D721Med (cell line): ENCODE results near the gene SAP30L.
A peak's percentile ranks its signal among the peaks of the same experiment; 100 is the strongest.

Experiments
- DNase-seq: peaks from one replicate; pipeline ENCODE4 v3.0.0; 2011; ENCODE audit warnings: low spot score; ENCODE audit not compliant: insufficient read length
- FAIRE-seq: peaks from 2 replicates; lab custom pipeline; 2011; peaks lifted over from hg19 to GRCh38; lab: Jason Lieb, UNC
- TF ChIP-seq, protein P1 (sequence below): IDR thresholded peaks from 2 replicates; pipeline ENCODE4 v1.5.1; 2012; ENCODE audit warnings: mild to moderate bottlenecking, control low read depth; ENCODE audit not compliant: insufficient read depth; ENCODE audit errors: missing control alignments

The SAP30L gene, protein sequence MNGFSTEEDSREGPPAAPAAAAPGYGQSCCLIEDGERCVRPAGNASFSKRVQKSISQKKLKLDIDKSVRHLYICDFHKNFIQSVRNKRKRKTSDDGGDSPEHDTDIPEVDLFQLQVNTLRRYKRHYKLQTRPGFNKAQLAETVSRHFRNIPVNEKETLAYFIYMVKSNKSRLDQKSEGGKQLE

DNA sequence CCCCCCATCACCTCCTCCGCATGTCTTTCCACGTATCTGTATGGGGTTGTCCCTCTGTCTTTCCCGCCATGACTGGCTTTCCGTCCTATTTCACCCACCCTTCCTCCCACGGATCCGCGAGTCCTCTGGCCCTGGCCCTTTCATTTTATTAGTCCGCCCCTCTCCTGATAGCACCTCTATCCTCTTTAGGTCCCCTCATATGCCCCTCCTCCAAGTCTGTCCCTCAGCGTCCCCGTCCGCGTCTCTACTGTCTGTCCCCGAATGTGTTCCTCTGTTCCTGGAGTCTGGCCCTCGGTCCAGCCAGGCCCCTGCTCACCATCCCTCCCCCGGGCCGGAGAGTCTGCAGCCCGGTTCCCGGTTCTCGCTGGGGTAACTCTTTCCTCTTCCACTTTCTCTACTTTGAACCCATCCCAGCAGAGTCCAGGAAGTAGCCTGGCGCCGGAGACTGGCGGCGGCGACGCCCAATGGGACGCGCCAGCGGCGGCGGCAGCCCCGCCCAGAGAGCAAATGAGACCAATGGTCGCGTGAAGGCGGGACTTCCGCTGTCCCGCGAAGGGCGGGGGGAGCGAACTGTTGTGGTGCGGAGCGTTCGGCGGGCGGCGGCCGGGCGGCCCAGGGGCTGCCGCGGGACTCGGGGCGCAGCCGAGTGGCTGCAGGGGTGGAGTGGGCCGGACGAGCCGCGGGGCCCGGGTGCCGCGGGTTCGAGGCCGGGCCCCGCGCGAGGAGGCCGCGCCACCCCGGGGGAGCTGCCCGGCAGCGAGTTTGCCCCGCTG is at the start of gene SAP30L:
SAP30L (plus strand) TSS at position 576 of the 773 bp plus-strand sequence. CDS start 608 bp downstream, outside the sequence.
- DNase-seq = peak; percentile 100
- no peak for FAIRE-seq
- TF ChIP-seq, protein P1, sequence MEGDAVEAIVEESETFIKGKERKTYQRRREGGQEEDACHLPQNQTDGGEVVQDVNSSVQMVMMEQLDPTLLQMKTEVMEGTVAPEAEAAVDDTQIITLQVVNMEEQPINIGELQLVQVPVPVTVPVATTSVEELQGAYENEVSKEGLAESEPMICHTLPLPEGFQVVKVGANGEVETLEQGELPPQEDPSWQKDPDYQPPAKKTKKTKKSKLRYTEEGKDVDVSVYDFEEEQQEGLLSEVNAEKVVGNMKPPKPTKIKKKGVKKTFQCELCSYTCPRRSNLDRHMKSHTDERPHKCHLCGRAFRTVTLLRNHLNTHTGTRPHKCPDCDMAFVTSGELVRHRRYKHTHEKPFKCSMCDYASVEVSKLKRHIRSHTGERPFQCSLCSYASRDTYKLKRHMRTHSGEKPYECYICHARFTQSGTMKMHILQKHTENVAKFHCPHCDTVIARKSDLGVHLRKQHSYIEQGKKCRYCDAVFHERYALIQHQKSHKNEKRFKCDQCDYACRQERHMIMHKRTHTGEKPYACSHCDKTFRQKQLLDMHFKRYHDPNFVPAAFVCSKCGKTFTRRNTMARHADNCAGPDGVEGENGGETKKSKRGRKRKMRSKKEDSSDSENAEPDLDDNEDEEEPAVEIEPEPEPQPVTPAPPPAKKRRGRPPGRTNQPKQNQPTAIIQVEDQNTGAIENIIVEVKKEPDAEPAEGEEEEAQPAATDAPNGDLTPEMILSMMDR = no peak

DNA sequence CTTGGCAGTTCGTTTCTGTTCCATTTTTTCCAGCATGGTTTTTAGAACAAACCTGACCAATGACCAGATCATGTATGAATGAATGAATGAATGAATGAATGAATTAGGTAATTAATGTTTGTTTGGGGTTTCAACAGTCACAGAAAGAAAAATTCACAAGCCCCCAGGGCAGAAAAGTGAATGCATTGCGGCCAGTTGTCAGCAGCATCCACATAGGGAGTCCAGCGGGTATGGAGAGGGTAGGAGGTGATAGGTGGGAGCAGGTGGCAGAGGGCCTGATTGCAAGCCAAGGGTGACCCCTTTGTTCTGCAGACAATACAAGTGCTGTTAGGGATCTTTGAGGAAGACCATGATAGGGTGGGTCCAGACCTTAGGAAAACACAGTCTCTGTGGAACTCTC is 49.7 kb upstream of the SAP30L start:
- FAIRE-seq (no peak), DNase-seq (no peak)
- TF ChIP-seq, protein P1 = no peak

DNA sequence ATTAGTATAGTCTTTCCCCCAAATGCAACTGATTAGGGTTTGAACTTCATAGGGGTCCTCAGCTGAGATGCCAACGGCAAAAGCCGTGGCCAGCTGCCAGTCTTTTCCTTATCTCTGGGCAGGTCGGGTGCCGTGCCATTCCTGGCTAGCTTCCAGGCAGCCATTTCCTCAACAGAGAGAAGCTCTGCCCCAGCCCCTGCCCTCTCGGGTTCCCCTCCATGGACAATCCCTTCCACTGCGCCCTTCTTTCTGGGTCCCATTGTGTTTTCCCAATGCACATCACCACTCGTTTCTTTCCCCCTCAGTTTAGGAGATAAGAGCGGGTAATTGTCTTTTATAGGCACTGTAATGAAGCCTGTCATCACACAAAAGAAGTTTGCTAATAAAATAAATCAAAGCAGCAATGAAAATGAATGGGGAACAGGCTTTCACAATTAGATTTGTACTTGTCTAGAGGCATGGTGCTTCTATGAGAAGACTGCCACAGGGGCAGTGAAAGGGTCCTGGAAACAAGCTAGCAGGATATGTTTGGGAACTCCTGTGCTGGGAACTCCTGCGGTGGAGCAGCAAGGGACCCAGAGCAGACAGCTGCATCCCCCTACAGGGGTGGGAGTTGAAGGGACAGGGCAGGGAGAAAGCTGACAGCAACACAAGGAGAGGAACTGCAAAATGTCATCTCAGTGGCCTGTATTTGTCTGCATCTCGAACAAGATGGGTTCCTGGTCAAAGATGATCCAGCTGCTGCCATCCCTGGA is 48.0 kb upstream of the SAP30L start:
- FAIRE-seq (no peak), DNase-seq (no peak)
- TF ChIP-seq, protein P1 = no peak

DNA sequence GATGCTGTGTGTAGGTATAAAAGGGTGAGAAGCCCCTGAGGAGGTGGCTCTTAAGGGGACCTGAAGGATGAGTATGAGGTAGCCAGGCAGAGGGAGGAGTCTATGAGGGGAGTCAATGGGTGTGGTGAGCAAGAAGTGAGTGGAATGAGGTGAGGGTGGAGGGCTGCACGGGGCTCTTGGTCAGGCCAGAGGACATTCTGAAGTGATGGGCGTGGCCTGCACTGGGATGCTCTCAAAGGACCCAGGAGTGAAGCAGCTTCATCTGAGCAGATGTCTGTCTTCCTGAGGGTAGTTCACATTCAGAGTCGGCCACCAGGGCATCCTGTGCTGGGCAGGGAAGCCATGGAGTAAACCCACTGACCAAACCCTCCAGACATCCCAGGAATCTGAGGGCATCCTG is 45.1 kb upstream of the SAP30L start:
- DNase-seq (no peak), FAIRE-seq (no peak)
- TF ChIP-seq, protein P1 = no peak

DNA sequence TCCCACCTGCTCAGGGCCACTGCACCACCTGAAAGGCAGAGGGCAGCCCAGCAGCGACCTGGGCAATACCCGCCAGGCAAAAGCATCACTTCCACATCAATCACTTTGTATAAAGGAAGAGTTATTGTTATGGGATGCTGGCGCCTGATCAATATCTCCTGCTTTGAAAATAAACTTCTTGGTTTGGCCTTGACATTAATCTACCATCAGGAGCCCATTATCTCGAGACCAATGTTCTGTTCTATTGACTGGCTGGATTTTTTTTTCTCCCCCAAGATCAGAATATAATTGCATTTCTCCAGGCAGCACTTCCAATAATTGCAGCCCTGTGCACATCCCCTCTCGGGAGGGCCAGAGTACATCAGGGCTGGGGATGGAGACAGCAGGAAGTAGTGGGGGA is 44.4 kb upstream of the SAP30L start:
- DNase-seq = no peak
- TF ChIP-seq, protein P1 = no peak
- FAIRE-seq = no peak

DNA sequence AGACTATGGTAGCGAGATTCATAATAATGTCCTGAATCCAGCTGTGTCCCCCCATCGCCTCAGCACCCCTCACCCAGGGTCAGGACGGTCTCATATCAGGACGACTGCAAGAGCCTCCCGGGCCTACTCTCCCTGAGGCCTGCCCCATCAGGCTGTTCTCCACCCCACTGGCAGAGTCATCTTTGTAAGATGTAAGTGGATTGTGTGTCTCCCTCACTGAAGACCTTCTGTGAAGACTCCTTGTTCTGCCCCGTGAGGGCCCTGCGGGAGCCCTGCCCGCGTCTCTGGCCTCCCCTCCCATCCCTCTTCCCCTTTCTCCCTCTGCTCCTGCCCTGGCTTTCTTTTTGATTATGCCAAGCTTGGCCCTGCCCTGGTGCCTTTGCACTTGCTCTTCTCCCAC is 43.9 kb upstream of the SAP30L start:
- FAIRE-seq (no peak), DNase-seq (no peak)
- TF ChIP-seq, protein P1 = no peak
